ENCODE measurements around the gene TNS4. TPM values are rescaled to one million over a fixed set of nuclear protein-coding genes. Genes with fewer than 3 reads are reported as not detected.

The TNS4 gene
- total RNA-seq, 1 experiment from 2014 or later: 0.59 TPM

GRCh38 chr17:40517286-40517662, 15.9 kb upstream of the TNS4 start:
- Histone ChIP-seq H3K23ac (ENCODE audit: insufficient read length, low read depth, low read length) (no peak overlapping the region), H3K14ac (ENCODE audit: insufficient read depth, low read length) (no peak overlapping the region), H2BK5ac (ENCODE audit: insufficient read length, low read length) (no peak overlapping the region), H2BK120ac (ENCODE audit: low read depth, low read length, poor library complexity, severe bottlenecking) (no peak overlapping the region), H3K4me1 (ENCODE audit: insufficient read depth, low read length) (peaks cover 4% of the 10 kb centered on the region; the same call in 1 of the 2 replicates), H3K27ac (ENCODE audit: insufficient read length, low read depth, low read length) (no peak overlapping the region), H3K79me1 (ENCODE audit: insufficient read depth, low read depth, low read length, poor library complexity, severe bottlenecking) (no peaks in the 10 kb centered on the region), H3T11ph (ENCODE audit: low read length) (no peak overlapping the region), H2BK20ac (ENCODE audit: low read depth, low read length, poor library complexity, severe bottlenecking) (no peak overlapping the region), H3K18ac (ENCODE audit: insufficient read length, low read depth, low read length) (no peak overlapping the region), H3K9ac (ENCODE audit: extremely low read depth, insufficient read length, low read length) (no peak overlapping the region), H2BK12ac (ENCODE audit: insufficient read length, low read depth, low read length) (no peak overlapping the region), H3K27me3 (ENCODE audit: insufficient read depth, low read length) (no peaks in the 10 kb centered on the region), H2AK5ac (ENCODE audit: insufficient read length, low read length) (no peak overlapping the region), H3K56ac (ENCODE audit: insufficient read length, low read depth, low read length) (no peak overlapping the region), H3K9me3 (ENCODE audit: control insufficient read depth, low read depth, low read length) (no peaks in the 10 kb centered on the region), H4K91ac (ENCODE audit: insufficient read length, low read depth, low read length) (no peak overlapping the region), H3K23me2 (ENCODE audit: insufficient read length, low read depth, low read length, poor library complexity, severe bottlenecking) (no peaks in the 10 kb centered on the region), H4K5ac (ENCODE audit: insufficient read length, low read depth, low read length) (no peak overlapping the region), H2BK15ac (ENCODE audit: low read depth, low read length) (no peak overlapping the region), H2AFZ (ENCODE audit: low read length) (no peak overlapping the region), H4K20me1 (ENCODE audit: control insufficient read depth, insufficient read depth, insufficient read length) (no peaks in the 10 kb centered on the region), H3K79me2 (ENCODE audit: insufficient read depth, low read length) (no peaks in the 10 kb centered on the region), H3K4ac (ENCODE audit: low read depth, low read length) (no peak overlapping the region), H4K8ac (replicated peaks; ENCODE audit: insufficient read length, low read depth, low read length) (no peak overlapping the region), H3K4me2 (ENCODE audit: insufficient read depth, insufficient read length, low read length) (no peak overlapping the region)
- WGBS (ENCODE audit: extremely low coverage, insufficient read length, low lambda C conversion rate): no CpG with 5 or more reads among the region's 2 CpGs
- Mint-ChIP-seq H3K27ac (no peak overlapping the region; a peak in 1 of 7 replicates), H3K36me3 (ENCODE audit: insufficient read depth in 1 of 3, low read depth in 3 of 3) (no peaks in the 10 kb centered on the region; a peak in 1 of 7 replicates), H3K27me3 (ENCODE audit: low read depth) (peaks cover 13% of the 10 kb centered on the region), H3K4me3 (no peak overlapping the region), H3K9me3 (no peaks in the 10 kb centered on the region), H3K4me1 (peaks cover 16 to 27% of the 10 kb centered on the region in 2 experiments)
- DNase-seq: no peak
- TF ChIP-seq, protein P1, sequence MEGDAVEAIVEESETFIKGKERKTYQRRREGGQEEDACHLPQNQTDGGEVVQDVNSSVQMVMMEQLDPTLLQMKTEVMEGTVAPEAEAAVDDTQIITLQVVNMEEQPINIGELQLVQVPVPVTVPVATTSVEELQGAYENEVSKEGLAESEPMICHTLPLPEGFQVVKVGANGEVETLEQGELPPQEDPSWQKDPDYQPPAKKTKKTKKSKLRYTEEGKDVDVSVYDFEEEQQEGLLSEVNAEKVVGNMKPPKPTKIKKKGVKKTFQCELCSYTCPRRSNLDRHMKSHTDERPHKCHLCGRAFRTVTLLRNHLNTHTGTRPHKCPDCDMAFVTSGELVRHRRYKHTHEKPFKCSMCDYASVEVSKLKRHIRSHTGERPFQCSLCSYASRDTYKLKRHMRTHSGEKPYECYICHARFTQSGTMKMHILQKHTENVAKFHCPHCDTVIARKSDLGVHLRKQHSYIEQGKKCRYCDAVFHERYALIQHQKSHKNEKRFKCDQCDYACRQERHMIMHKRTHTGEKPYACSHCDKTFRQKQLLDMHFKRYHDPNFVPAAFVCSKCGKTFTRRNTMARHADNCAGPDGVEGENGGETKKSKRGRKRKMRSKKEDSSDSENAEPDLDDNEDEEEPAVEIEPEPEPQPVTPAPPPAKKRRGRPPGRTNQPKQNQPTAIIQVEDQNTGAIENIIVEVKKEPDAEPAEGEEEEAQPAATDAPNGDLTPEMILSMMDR (conservative IDR thresholded peaks at IDR 0.05): no peak
